Suprapubic skin (tissue), 4 donors: ENCODE results near the gene SIGLEC11. TPM values are rescaled to one million over a fixed set of nuclear protein-coding genes. Genes with fewer than 3 reads are reported as not detected.

Source experiments
- DNase-seq, 2 donors: peaks; one replicate each; pipeline ENCODE4 v3.0.0-alpha.2; 2019; ENCODE audit warnings: low spot score in 2 of 2
- H3K27ac ChIP-seq: fragments of 200-600 bp; sonication (generic); one replicate; pipeline ENCODE4 v1.5.1; 2019
- H3K27me3 ChIP-seq: fragments of 200-600 bp; sonication (generic); one replicate; pipeline ENCODE4 v1.5.1; 2019
- H3K36me3 ChIP-seq: fragments of 200-600 bp; sonication (generic); one replicate; pipeline ENCODE4 v1.5.1; 2019
- H3K4me1 ChIP-seq: fragments of 200-600 bp; sonication (generic); one replicate; pipeline ENCODE4 v1.5.1; 2019
- H3K4me3 ChIP-seq: fragments of 200-600 bp; sonication (generic); one replicate; pipeline ENCODE4 v1.5.1; 2019; ENCODE audit warnings: mild to moderate bottlenecking
- H3K9me3 ChIP-seq: fragments of 200-600 bp; sonication (generic); one replicate; pipeline ENCODE4 v1.5.1; 2019
- CTCF ChIP-seq, 2 donors: fragments of 200-600 bp in 1 of 2; fragments of 450-650 bp in 1 of 2; sonication (generic) in 1 of 2; IDR thresholded peaks; one replicate each; pipeline ENCODE4 v1.5.1; 2016 to 2019; ENCODE audit warnings: antibody characterized with exemption in 2 of 2, mild to moderate bottlenecking in 1 of 2, moderate library complexity in 1 of 2
- EP300 ChIP-seq: sonication (generic); formaldehyde crosslinking; IDR thresholded peaks from one replicate; pipeline ENCODE4 v1.6.1; 2017; ENCODE audit warnings: antibody characterized with exemption
- POLR2A ChIP-seq, 2 donors: fragments of 450-650 bp; IDR thresholded peaks; one replicate each; pipeline ENCODE4 v1.6.1; 2017; ENCODE audit warnings: antibody characterized with exemption in 2 of 2, mild to moderate bottlenecking in 2 of 2, moderate library complexity in 2 of 2
- POLR2AphosphoS5 ChIP-seq, 3 donors: sonication (generic); formaldehyde crosslinking; IDR thresholded peaks; one replicate each; pipeline ENCODE4 v1.6.1; 2017; ENCODE audit warnings: antibody characterized with exemption in 3 of 3
- WGBS: methylation state at CpG from one replicate; pipeline ENCODE4 v1.1.5; 2018; 5-methylcytosine and 5-hydroxymethylcytosine counted together
- total RNA-seq, 4 donors: library from RNA; depleted of rRNA; stranded (reverse); fragments of >200 nt; gene quantifications; one replicate each; pipeline ENCODE4 v1.1.0, GENCODE V29; 2016

The SIGLEC11 gene
- total RNA-seq, 4 donors from 2014 or later, result 0.30 TPM; not detected in 3

GRCh38 chr19:49938662-49939061, 22.3 kb downstream of the SIGLEC11 start:
- Histone ChIP-seq H3K9me3 (no peaks in the 10 kb centered on the region), H3K27me3 (no peaks in the 10 kb centered on the region), H3K4me1 (peaks cover 7% of the 10 kb centered on the region), H3K27ac (no peak overlapping the region), H3K4me3 (no peak overlapping the region), H3K36me3 (no peaks in the 10 kb centered on the region)
- DNase-seq, result no peak
- WGBS, result 77% methylated on average over 4 of the region's 4 CpGs
- TF ChIP-seq POLR2AphosphoS5 (IDR thresholded peaks at IDR 0.05), result no peak
- TF ChIP-seq EP300, result no peak
- no peak for TF ChIP-seq POLR2A (IDR thresholded peaks at IDR 0.05)

GRCh38 chr19:49937750-49938381, 23.1 kb downstream of the SIGLEC11 start:
- H3K36me3 ChIP-seq, result peaks cover 2% of the 10 kb centered on the region
- TF ChIP-seq POLR2AphosphoS5 (IDR thresholded peaks at IDR 0.05), result no peak
- peak; percentile 84 to 94 for TF ChIP-seq CTCF (IDR thresholded peaks at IDR 0.05)
- DNase-seq, result peak in 1 of 2 donors; percentile 79
- WGBS, result 54% methylated on average over 11 of the region's 35 CpGs
- no peak overlapping the region for H3K4me3 ChIP-seq
- peaks cover 7% of the 10 kb centered on the region for H3K4me1 ChIP-seq
- no peak overlapping the region for H3K27ac ChIP-seq
- no peaks in the 10 kb centered on the region for H3K9me3 ChIP-seq
- no peaks in the 10 kb centered on the region for H3K27me3 ChIP-seq

GRCh38 chr19:49936549-49936948, 24.4 kb downstream of the SIGLEC11 start:
- 75% methylated on average over 5 of the region's 5 CpGs for WGBS

GRCh38 chr19:49933643-49934042, 27.3 kb downstream of the SIGLEC11 start:
- peaks cover 20% of the 10 kb centered on the region for H3K4me1 ChIP-seq
- 97% methylated on average over 8 of the region's 8 CpGs for WGBS
- no peak overlapping the region for H3K4me3 ChIP-seq
- no peak for DNase-seq
- peaks cover 8% of the 10 kb centered on the region for H3K36me3 ChIP-seq
- H3K27me3 ChIP-seq, result no peaks in the 10 kb centered on the region
- no peak for TF ChIP-seq POLR2AphosphoS5 (IDR thresholded peaks at IDR 0.05)
- no peak for TF ChIP-seq CTCF (IDR thresholded peaks at IDR 0.05)
- no peak for TF ChIP-seq POLR2A (IDR thresholded peaks at IDR 0.05)
- no peak for TF ChIP-seq EP300
- H3K9me3 ChIP-seq, result no peaks in the 10 kb centered on the region
- no peak overlapping the region for H3K27ac ChIP-seq

More at GRCh38 chr19:49936549-49936948, 24.4 kb downstream of the SIGLEC11 start:
- peaks cover 7% of the 10 kb centered on the region for H3K4me1 ChIP-seq
- no peak overlapping the region for H3K4me3 ChIP-seq
- no peak overlapping the region for H3K27ac ChIP-seq
- TF ChIP-seq POLR2A (IDR thresholded peaks at IDR 0.05) (no peak), POLR2AphosphoS5 (IDR thresholded peaks at IDR 0.05) (no peak), EP300 (no peak)
- H3K9me3 ChIP-seq, result no peaks in the 10 kb centered on the region
- H3K36me3 ChIP-seq, result peaks cover 8% of the 10 kb centered on the region
- H3K27me3 ChIP-seq, result no peaks in the 10 kb centered on the region
- no peak for DNase-seq

- no peak overlapping the region for H3K27ac ChIP-seq
- H3K4me1 ChIP-seq, result peaks cover 24% of the 10 kb centered on the region
- TF ChIP-seq CTCF (IDR thresholded peaks at IDR 0.05), result no peak
- no peak for TF ChIP-seq EP300
- no peak for TF ChIP-seq POLR2AphosphoS5 (IDR thresholded peaks at IDR 0.05)
- no peak for TF ChIP-seq POLR2A (IDR thresholded peaks at IDR 0.05)
- H3K4me3 ChIP-seq, result no peak overlapping the region
- H3K36me3 ChIP-seq, result peaks cover 8% of the 10 kb centered on the region
- 87% methylated on average over 24 of the region's 25 CpGs for WGBS
- H3K27me3 ChIP-seq, result no peaks in the 10 kb centered on the region
- no peaks in the 10 kb centered on the region for H3K9me3 ChIP-seq
- no peak for DNase-seq
Measured at GRCh38 chr19:49932731-49933131, 28.2 kb downstream of the SIGLEC11 start.

GRCh38 chr19:49932041-49932451, 28.9 kb downstream of the SIGLEC11 start:
- peaks cover 28% of the 10 kb centered on the region for H3K4me1 ChIP-seq
- H3K9me3 ChIP-seq, result no peaks in the 10 kb centered on the region
- WGBS, result 92% methylated on average over 5 of the region's 5 CpGs
- no peak for TF ChIP-seq POLR2AphosphoS5 (IDR thresholded peaks at IDR 0.05)
- TF ChIP-seq CTCF (IDR thresholded peaks at IDR 0.05), result no peak
- TF ChIP-seq POLR2A (IDR thresholded peaks at IDR 0.05), result no peak
- no peak for TF ChIP-seq EP300
- H3K27me3 ChIP-seq, result no peaks in the 10 kb centered on the region
- peaks cover 8% of the 10 kb centered on the region for H3K36me3 ChIP-seq
- H3K4me3 ChIP-seq, result no peak overlapping the region
- DNase-seq, result no peak
- no peak overlapping the region for H3K27ac ChIP-seq
